HepG2 (cell line): ENCODE results near the gene LMTK2. TPM values are rescaled to one million over a fixed set of nuclear protein-coding genes. Genes with fewer than 3 reads are reported as not detected.

Experiments used
- ATAC-seq: fragments of 200-7000 bp; cut with Tn5 transposase; 3 replicates; pipeline ENCODE4 v1.9.1; 2020; ENCODE audit warnings: mild to moderate bottlenecking, moderate library complexity
- BruUV-seq: library from RNA; stranded (reverse); fragments of 400-500 nt; replicated peaks from 2 replicates; lab custom pipeline; 2021; lab: Mats Ljungman, UMichigan
- CTCF ChIA-PET: fragments of 300-600 bp; formaldehyde crosslinking; extraction: SDS; loops from one replicate; lab custom pipeline; 2021; ENCODE audit warnings: low total read pairs, inconsistent platforms, low intra/inter-chr PET ratio; lab: Yijun Ruan, JAX
- POLR2A ChIA-PET: fragments of 350-600 bp; sonication (Branson Sonifier 250); formaldehyde crosslinking; loops from one replicate; lab custom pipeline; 2020; ENCODE audit warnings: antibody characterized with exemption, inconsistent platforms; lab: Yijun Ruan, JAX
- DNase-seq: peaks from one replicate; pipeline ENCODE4 v3.0.0-alpha.2; 2015; ENCODE audit warnings: low spot score
- FAIRE-seq: peaks from 3 replicates; lab custom pipeline; 2011; peaks lifted over from hg19 to GRCh38; lab: Jason Lieb, UNC
- H2AFZ ChIP-seq: one replicate; pipeline ENCODE4 v1.6.1; 2011; ENCODE audit warnings: low read length, inconsistent platforms
- H3K27ac ChIP-seq: fragments of 300-600 bp; 3 replicates; pipeline ENCODE4 v1.8.0; 2011; ENCODE audit warnings: mixed run types, mild to moderate bottlenecking, mixed read lengths, low read length, inconsistent platforms; ENCODE audit not compliant: insufficient read depth; ENCODE audit errors: extremely low read length
- H3K27me3 ChIP-seq, 2 experiments: fragments of 200-600 bp in 1 of 2; 2 replicates in 1 of 2; 3 replicates in 1 of 2; pipeline versions ENCODE4 v1.6.0 to v1.8.0; 2011; ENCODE audit warnings: low read length in 2 of 2, mild to moderate bottlenecking in 2 of 2, moderate library complexity in 2 of 2, inconsistent platforms in 1 of 2; ENCODE audit not compliant: insufficient read depth in 2 of 2, control insufficient read depth in 1 of 2
- H3K36me3 ChIP-seq, 2 experiments: fragments of 200-600 bp in 1 of 2; replicated peaks in 1 of 2; 2 replicates in 1 of 2; 3 replicates in 1 of 2; pipeline versions ENCODE4 v1.5.1 to v1.8.0; 2011; ENCODE audit warnings: low read length in 2 of 2, inconsistent platforms in 1 of 2; ENCODE audit not compliant: insufficient read depth in 2 of 2, control insufficient read depth in 1 of 2
- H3K4me1 ChIP-seq: 2 replicates; pipeline ENCODE4 v1.5.1; 2012; ENCODE audit warnings: low read length, inconsistent platforms; ENCODE audit not compliant: insufficient read depth
- H3K4me2 ChIP-seq: 2 replicates; pipeline ENCODE4 v1.6.0; 2011; ENCODE audit warnings: low read depth, low read length, inconsistent platforms
- H3K4me3 ChIP-seq, 3 experiments: fragments of 200-600 bp in 1 of 3; sonication (generic), shearing (Covaris generic) in 1 of 3; replicated peaks in 1 of 3; 2 replicates each; pipeline ENCODE4 v1.5.1; 2011 to 2016; ENCODE audit warnings: low read length in 3 of 3, inconsistent platforms in 2 of 3, low read depth in 2 of 3, mild to moderate bottlenecking in 2 of 3, control low read depth in 1 of 3, mixed read lengths in 1 of 3; ENCODE audit not compliant: insufficient read depth in 1 of 3
- H3K79me2 ChIP-seq: one replicate; pipeline ENCODE4 v1.6.1; 2011; ENCODE audit warnings: low read length, inconsistent platforms; ENCODE audit not compliant: insufficient read depth
- H3K9ac ChIP-seq: 2 replicates; pipeline ENCODE4 v1.6.0; 2011; ENCODE audit warnings: mild to moderate bottlenecking, low read depth, low read length, inconsistent platforms; ENCODE audit not compliant: insufficient read depth
- H3K9me3 ChIP-seq: 2 replicates; pipeline ENCODE4 v1.5.1; 2012; ENCODE audit warnings: mild to moderate bottlenecking, low read length
- H4K20me1 ChIP-seq: 2 replicates; pipeline ENCODE4 v1.6.0; 2011; ENCODE audit warnings: inconsistent platforms, mild to moderate bottlenecking, low read length, moderate library complexity; ENCODE audit not compliant: insufficient read depth
- ARNTL ChIP-seq: sonication (generic); formaldehyde crosslinking; IDR thresholded peaks from 2 replicates; pipeline ENCODE4 v1.4.0; 2020; ENCODE audit warnings: mild to moderate bottlenecking, missing genetic modification reagents
- CENPX ChIP-seq: sonication (generic); formaldehyde crosslinking; IDR thresholded peaks from 2 replicates; pipeline ENCODE4 v1.9.0; 2021; ENCODE audit warnings: mild to moderate bottlenecking, missing genetic modification reagents, moderate library complexity
- DMAP1 ChIP-seq: IDR thresholded peaks from 2 replicates; pipeline ENCODE4 v1.6.1; 2016
- FOXC1 ChIP-seq: sonication (generic); formaldehyde crosslinking; IDR thresholded peaks from 2 replicates; pipeline ENCODE4 v1.8.0; 2022; ENCODE audit warnings: mild to moderate bottlenecking, missing genetic modification reagents, borderline replicate concordance
- HNRNPLL ChIP-seq: fragments of 200-400 bp; formaldehyde crosslinking; IDR thresholded peaks from 2 replicates; pipeline ENCODE4 v1.6.1; 2017; ENCODE audit warnings: mild to moderate bottlenecking, low read depth, low read length; ENCODE audit not compliant: poor library complexity, severe bottlenecking
- LBX2 ChIP-seq: sonication (generic); formaldehyde crosslinking; IDR thresholded peaks from 2 replicates; pipeline ENCODE4 v1.5.0; 2020; ENCODE audit warnings: missing genetic modification reagents, mild to moderate bottlenecking, borderline replicate concordance
- PAWR ChIP-seq: sonication (generic); formaldehyde crosslinking; IDR thresholded peaks from 2 replicates; pipeline ENCODE4 v1.4.0; 2020; ENCODE audit warnings: missing genetic modification reagents, mild to moderate bottlenecking, borderline replicate concordance
- TBP ChIP-seq: sonication (generic); formaldehyde crosslinking; IDR thresholded peaks from 2 replicates; pipeline ENCODE4 v1.5.0; 2020; ENCODE audit warnings: missing genetic modification reagents
- TFDP2 ChIP-seq: sonication (generic); formaldehyde crosslinking; IDR thresholded peaks from 2 replicates; pipeline ENCODE4 v1.4.0; 2020; ENCODE audit warnings: missing genetic modification reagents
- ZNF326 ChIP-seq: sonication (generic); formaldehyde crosslinking; IDR thresholded peaks from 2 replicates; pipeline ENCODE4 v1.4.0; 2020; ENCODE audit warnings: missing genetic modification reagents, borderline replicate concordance
- ZNF468 ChIP-seq: sonication (generic); formaldehyde crosslinking; IDR thresholded peaks from 2 replicates; pipeline ENCODE4 v1.8.0; 2022; ENCODE audit warnings: mild to moderate bottlenecking, moderate library complexity, missing genetic modification reagents
- ZNF570 ChIP-seq: sonication (generic); formaldehyde crosslinking; IDR thresholded peaks from 2 replicates; pipeline ENCODE4 v1.4.0; 2020; ENCODE audit warnings: mild to moderate bottlenecking, missing genetic modification reagents, borderline replicate concordance
- WGBS: methylation state at CpG from one replicate; pipeline ENCODE4 v1.1.6; 2017; ENCODE audit warnings: low lambda C conversion rate; 5-methylcytosine and 5-hydroxymethylcytosine counted together
- in situ Hi-C: cut with HindIII; loops from 2 replicates; pipeline ENCODE4 v1.10.0; 2017; ENCODE audit warnings: low pct_unique_long_range_greater_than_20kb; ENCODE audit not compliant: extremely low pct_ligation_motif_present
- intact Hi-C: fragments of 100-400 bp; cut with micrococcal nuclease; formaldehyde crosslinking; loops from one replicate; pipeline ENCODE4 v1.10.0; 2022; ENCODE audit not compliant: unreplicated experiment
- polyA plus RNA-seq, 8 experiments: library from polyadenylated mRNA; depleted of rRNA in 3 of 8; stranded (reverse) in 7 of 8; unstranded in 1 of 8; fragments of >200 nt; fragmentation: Illumina TruSeq in 4 of 8; extraction: Trizol in 4 of 8; gene quantifications; 2 replicates each; pipeline versions ENCODE4 v1.2.1 to v1.2.3, GENCODE V29; 2011 to 2016; ENCODE audit warnings: low read depth in 4 of 8, missing spikeins in 1 of 8, mixed read lengths in 1 of 8; ENCODE audit not compliant: insufficient read depth in 1 of 8
- total RNA-seq, 5 experiments: library from RNA; depleted of rRNA; stranded (reverse); fragments of >200 nt; fragmentation: Illumina TruSeq; extraction: Trizol; gene quantifications; 2 replicates each; pipeline ENCODE4 v1.2.3, GENCODE V29; 2016; ENCODE audit warnings: low read depth in 1 of 5

Gene LMTK2
- total and polyA plus RNA-seq, 2 of the 13 experiments (the other 11 are each of a cell fraction or from before 2014, with no cell fraction given), result 9.5 to 11.7 TPM

GRCh38 chr7:98091523-98091922, 15.1 kb upstream of the LMTK2 start:
- intact Hi-C loops (loop anchor here (1.0 kb wide), 1 partner anchor 22 kb away; no protein-coding TSS in a partner anchor), in situ Hi-C loops (no loop called here)
- 16% methylated on average over 3 of the region's 3 CpGs for WGBS
- Histone ChIP-seq H3K27ac (no peak overlapping the region), H4K20me1 (no peaks in the 10 kb centered on the region), H3K4me3 (no peak overlapping the region), H3K4me2 (no peak overlapping the region), H3K9me3 (no peaks in the 10 kb centered on the region), H3K27me3 (no peaks in the 10 kb centered on the region), H3K9ac (no peak overlapping the region), H3K79me2 (no peaks in the 10 kb centered on the region), H3K36me3 (no peaks in the 10 kb centered on the region), H3K4me1 (no peaks in the 10 kb centered on the region), H2AFZ (no peak overlapping the region)
- FAIRE-seq (no peak), DNase-seq (no peak)
- POLR2A ChIA-PET, result no interaction called here
- CTCF ChIA-PET, result no interaction called here
- no TSS peak for BruUV-seq
- TF ChIP-seq CENPX (no peak), ARNTL (CRISPR knock-in tag) (no peak), ZNF468 (CRISPR knock-in tag) (no peak), FOXC1 (CRISPR knock-in tag) (no peak), ZNF570 (CRISPR knock-in tag) (no peak), DMAP1 (CRISPR knock-in tag) (no peak), HNRNPLL (no peak), PAWR (CRISPR knock-in tag) (no peak), LBX2 (CRISPR knock-in tag) (no peak), TFDP2 (CRISPR knock-in tag) (no peak), TBP (no peak), ZNF326 (no peak)
- TF ChIP-seq, all 625 proteins: peak for 0
- no peak for ATAC-seq
